PC-9 (cell line): ENCODE measurements around the gene ADAMTS20. TPM values are rescaled to one million over a fixed set of nuclear protein-coding genes. Genes with fewer than 3 reads are reported as not detected.
A peak's percentile ranks its signal among the peaks of the same experiment; 100 is the strongest.

Experiments used
- BruUV-seq: library from RNA; stranded (reverse); fragments of 400-500 nt; replicated peaks from 2 replicates; lab custom pipeline; 2021; lab: Mats Ljungman, UMichigan
- CTCF ChIA-PET: fragments of 300-600 bp; sonication (Branson Sonifier 250); formaldehyde crosslinking; loops from one replicate; lab custom pipeline; 2022; ENCODE audit warnings: antibody characterized with exemption; lab: Charles Lee
- POLR2A ChIA-PET: fragments of 300-600 bp; sonication (Branson Sonifier 250); formaldehyde crosslinking; loops from one replicate; lab custom pipeline; 2022; ENCODE audit warnings: antibody characterized with exemption; ENCODE audit not compliant: unreplicated experiment; lab: Charles Lee
- DNase-seq, 2 experiments: peaks; one replicate each; pipeline versions ENCODE4 v3.0.0 to v3.0.0-alpha.2; 2015 to 2022; ENCODE audit warnings: mixed read lengths in 1 of 2
- H2AFZ ChIP-seq: fragments of 200-600 bp; sonication (generic); 2 replicates; pipeline ENCODE4 v1.8.1; 2017; ENCODE audit warnings: antibody characterized with exemption
- H3F3A ChIP-seq: fragments of 200-600 bp; sonication (generic); 2 replicates; pipeline ENCODE4 v1.8.1; 2017; ENCODE audit warnings: antibody characterized with exemption, mild to moderate bottlenecking, low read depth; ENCODE audit not compliant: insufficient read depth
- H3K27ac ChIP-seq: fragments of 200-600 bp; sonication (generic); 2 replicates; pipeline ENCODE4 v1.6.1; 2016; ENCODE audit warnings: mixed run types
- H3K27me3 ChIP-seq: fragments of 200-600 bp; sonication (generic); 2 replicates; pipeline ENCODE4 v1.6.1; 2016; ENCODE audit warnings: low read depth, mixed run types; ENCODE audit not compliant: insufficient read depth
- H3K36me3 ChIP-seq: fragments of 200-600 bp; sonication (generic); 2 replicates; pipeline ENCODE4 v1.6.1; 2016; ENCODE audit warnings: low read depth, mixed run types
- H3K4me1 ChIP-seq: fragments of 200-600 bp; sonication (generic); replicated peaks from 2 replicates; pipeline ENCODE4 v1.6.1; 2016; ENCODE audit warnings: mixed run types; ENCODE audit not compliant: insufficient read depth
- H3K4me2 ChIP-seq: fragments of 200-600 bp; sonication (generic); 2 replicates; pipeline ENCODE4 v1.6.1; 2017; ENCODE audit warnings: mixed run types
- H3K4me3 ChIP-seq: fragments of 200-600 bp; sonication (generic); 2 replicates; pipeline ENCODE4 v1.6.1; 2016; ENCODE audit warnings: mixed run types
- H3K79me2 ChIP-seq: fragments of 200-600 bp; sonication (generic); 2 replicates; pipeline ENCODE4 v1.6.1; 2017; ENCODE audit warnings: low read depth, mixed run types
- H3K9me2 ChIP-seq: fragments of 200-600 bp; sonication (generic); 2 replicates; pipeline ENCODE4 v1.8.1; 2017; ENCODE audit warnings: mild to moderate bottlenecking; ENCODE audit not compliant: insufficient read depth
- H3K9me3 ChIP-seq: fragments of 200-600 bp; sonication (generic); 2 replicates; pipeline ENCODE4 v1.8.1; 2016; ENCODE audit warnings: low read depth; ENCODE audit not compliant: insufficient read depth
- H4K20me1 ChIP-seq: fragments of 200-600 bp; sonication (generic); 2 replicates; pipeline ENCODE4 v1.8.1; 2017; ENCODE audit not compliant: insufficient read depth
- EZH2 ChIP-seq: fragments of 200-600 bp; sonication (generic); IDR thresholded peaks from 2 replicates; pipeline ENCODE4 v1.8.0; 2017; ENCODE audit warnings: antibody characterized with exemption, low read depth
- intact Hi-C: fragments of 100-400 bp; cut with micrococcal nuclease; formaldehyde crosslinking; loops from one replicate; pipeline ENCODE4 v1.10.0; 2022; ENCODE audit not compliant: unreplicated experiment
- total RNA-seq: library from RNA; stranded (reverse); gene quantifications from 2 replicates; pipeline ENCODE4 v1.2.3, GENCODE V29; 2021
- TF ChIP-seq, protein P1 (sequence below): fragments of 200-600 bp; sonication (generic); conservative IDR thresholded peaks from 2 replicates; pipeline ENCODE4 v1.6.1; 2017; ENCODE audit warnings: mixed run types, antibody characterized with exemption, mild to moderate bottlenecking, moderate library complexity

The ADAMTS20 gene
- total RNA-seq, 1 experiment from 2014 or later: 1.0 TPM

GRCh38 chr12:43402436-43402835 is 149.6 kb downstream of the ADAMTS20 start:
- Histone ChIP-seq H2AFZ (no peak overlapping the region), H3K9me2 (no peaks in the 10 kb centered on the region), H3K79me2 (no peaks in the 10 kb centered on the region), H3K4me2 (no peak overlapping the region), H3K9me3 (no peaks in the 10 kb centered on the region), H3K27ac (no peak overlapping the region), H3K4me3 (no peak overlapping the region), H3F3A (no peaks in the 10 kb centered on the region), H3K27me3 (no peaks in the 10 kb centered on the region), H3K4me1 (no peaks in the 10 kb centered on the region), H4K20me1 (no peaks in the 10 kb centered on the region), H3K36me3 (no peaks in the 10 kb centered on the region)
- CTCF ChIA-PET: no interaction called here
- TF ChIP-seq, protein P1, sequence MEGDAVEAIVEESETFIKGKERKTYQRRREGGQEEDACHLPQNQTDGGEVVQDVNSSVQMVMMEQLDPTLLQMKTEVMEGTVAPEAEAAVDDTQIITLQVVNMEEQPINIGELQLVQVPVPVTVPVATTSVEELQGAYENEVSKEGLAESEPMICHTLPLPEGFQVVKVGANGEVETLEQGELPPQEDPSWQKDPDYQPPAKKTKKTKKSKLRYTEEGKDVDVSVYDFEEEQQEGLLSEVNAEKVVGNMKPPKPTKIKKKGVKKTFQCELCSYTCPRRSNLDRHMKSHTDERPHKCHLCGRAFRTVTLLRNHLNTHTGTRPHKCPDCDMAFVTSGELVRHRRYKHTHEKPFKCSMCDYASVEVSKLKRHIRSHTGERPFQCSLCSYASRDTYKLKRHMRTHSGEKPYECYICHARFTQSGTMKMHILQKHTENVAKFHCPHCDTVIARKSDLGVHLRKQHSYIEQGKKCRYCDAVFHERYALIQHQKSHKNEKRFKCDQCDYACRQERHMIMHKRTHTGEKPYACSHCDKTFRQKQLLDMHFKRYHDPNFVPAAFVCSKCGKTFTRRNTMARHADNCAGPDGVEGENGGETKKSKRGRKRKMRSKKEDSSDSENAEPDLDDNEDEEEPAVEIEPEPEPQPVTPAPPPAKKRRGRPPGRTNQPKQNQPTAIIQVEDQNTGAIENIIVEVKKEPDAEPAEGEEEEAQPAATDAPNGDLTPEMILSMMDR: no peak
- TF ChIP-seq EZH2: no peak
- intact Hi-C loops: no loop called here
- POLR2A ChIA-PET: no interaction called here
- no TSS peak for BruUV-seq
- DNase-seq: no peak

GRCh38 chr12:43401096-43401495 is 150.9 kb downstream of the ADAMTS20 start:
- BruUV-seq: no TSS peak
- H3K79me2 ChIP-seq: no peaks in the 10 kb centered on the region
- no peaks in the 10 kb centered on the region for H3K4me1 ChIP-seq
- ChIA-PET POLR2A (no interaction called here), CTCF (no interaction called here)
- no peak for DNase-seq
- H3K4me2 ChIP-seq: no peak overlapping the region
- H3K27me3 ChIP-seq: no peaks in the 10 kb centered on the region
- H3K4me3 ChIP-seq: no peak overlapping the region
- H4K20me1 ChIP-seq: no peaks in the 10 kb centered on the region
- TF ChIP-seq, protein P1: no peak
- no peak for TF ChIP-seq EZH2
- no peaks in the 10 kb centered on the region for H3K9me2 ChIP-seq
- intact Hi-C loops: no loop called here
- no peak overlapping the region for H2AFZ ChIP-seq
- H3K27ac ChIP-seq: no peak overlapping the region
- no peaks in the 10 kb centered on the region for H3F3A ChIP-seq
- no peaks in the 10 kb centered on the region for H3K9me3 ChIP-seq
- no peaks in the 10 kb centered on the region for H3K36me3 ChIP-seq

DNA sequence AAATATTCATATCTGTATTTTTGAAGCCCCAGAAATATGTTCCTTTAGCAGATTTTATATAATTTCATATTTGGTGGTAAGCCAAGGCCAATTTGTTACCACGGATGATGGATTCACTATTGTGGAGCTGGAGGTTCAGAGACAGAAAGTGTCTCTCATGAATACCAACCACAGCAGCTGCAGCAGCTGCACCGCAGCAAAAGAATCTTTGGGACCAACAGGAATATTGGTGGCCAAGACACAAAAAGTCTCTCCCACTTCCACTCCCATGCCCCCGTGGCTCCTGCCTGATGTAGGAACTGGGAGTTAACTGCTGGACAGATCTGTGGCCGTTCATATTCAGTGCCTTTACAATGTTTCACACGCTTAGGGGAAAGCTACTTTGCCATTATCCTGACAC is 155.3 kb downstream of the ADAMTS20 start:
- Histone ChIP-seq H3K79me2 (no peaks in the 10 kb centered on the region), H3K4me3 (no peak overlapping the region), H3K27ac (no peak overlapping the region), H3F3A (no peaks in the 10 kb centered on the region), H3K36me3 (no peaks in the 10 kb centered on the region), H4K20me1 (no peaks in the 10 kb centered on the region), H3K4me2 (no peak overlapping the region), H3K9me2 (peaks cover 3% of the 10 kb centered on the region; the same call in 1 of the 2 replicates), H3K27me3 (no peaks in the 10 kb centered on the region), H3K9me3 (no peaks in the 10 kb centered on the region), H3K4me1 (no peaks in the 10 kb centered on the region), H2AFZ (0 out of 2 replicates have a peak overlapping the region, but pooled peaks have one; percentile 16)
- ChIA-PET POLR2A (no interaction called here), CTCF (no interaction called here)
- no TSS peak for BruUV-seq
- intact Hi-C loops: no loop called here
- no peak for DNase-seq
- no peak for TF ChIP-seq EZH2
- TF ChIP-seq, protein P1: no peak
